Erythroblast (primary cell): ENCODE results near the gene TIMM8B.
"Not testable (repeated sequence)": the region's sequence is repeated elsewhere in the genome, so short reads cannot be mapped to it uniquely, and the experiment has no call there.

Source experiments
- DNase-seq, 2 experiments: peaks; one replicate each; lab custom pipeline; 2025; lab: John Stamatoyannopoulos, UW
- GATA1 ChIP-seq: IDR thresholded peaks from 2 replicates; pipeline ENCODE4 v1.6.1; 2011; ENCODE audit warnings: low read depth, mild to moderate bottlenecking, control low read depth, low read length, moderate library complexity
- POLR2A ChIP-seq: IDR thresholded peaks from 2 replicates; pipeline ENCODE4 v1.6.1; 2011; ENCODE audit warnings: mild to moderate bottlenecking, low read length

The TIMM8B gene

DNA sequence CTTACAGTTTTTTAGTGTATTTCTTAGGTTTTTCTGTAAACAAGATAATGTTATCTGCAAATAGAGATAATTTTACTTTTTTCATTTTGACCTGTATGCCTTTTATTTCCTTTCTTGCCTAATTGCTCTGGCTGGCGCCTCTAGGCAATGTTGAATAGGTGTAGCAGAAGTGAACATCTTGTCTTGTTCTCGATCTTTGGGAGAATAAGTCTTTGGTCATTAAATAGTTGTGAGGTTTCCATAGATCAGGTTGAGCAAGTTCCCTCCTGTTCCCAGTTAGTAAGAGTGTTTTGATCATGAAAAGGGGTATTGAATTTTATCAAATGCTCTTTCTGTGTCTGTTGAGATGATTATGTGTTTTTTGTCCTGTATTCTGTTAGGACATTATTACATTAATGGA lies 36.8 kb downstream of the TIMM8B start:
- no peak for TF ChIP-seq POLR2A
- no peak for TF ChIP-seq GATA1
- no peak for DNase-seq

DNA sequence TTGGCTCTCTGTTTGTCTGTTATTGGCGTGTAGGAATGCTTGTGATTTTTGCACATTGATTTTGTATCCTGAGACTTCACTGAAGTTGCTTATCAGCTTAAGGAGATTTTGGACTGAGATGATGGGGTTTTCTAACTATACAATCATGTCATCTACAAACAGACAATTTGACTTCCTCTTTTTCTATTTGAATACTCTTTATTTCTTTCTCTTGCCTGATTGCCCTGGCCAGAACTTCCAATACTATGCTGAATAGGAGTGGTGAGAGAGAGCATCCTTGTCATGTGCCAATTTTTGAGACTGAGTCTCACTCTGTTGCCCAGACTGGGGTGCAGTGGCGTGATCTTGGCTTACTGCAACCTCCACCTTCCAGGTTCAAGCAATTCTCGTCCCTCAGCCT lies 38.3 kb downstream of the TIMM8B start:
- DNase-seq = not testable (repeated sequence)

DNA sequence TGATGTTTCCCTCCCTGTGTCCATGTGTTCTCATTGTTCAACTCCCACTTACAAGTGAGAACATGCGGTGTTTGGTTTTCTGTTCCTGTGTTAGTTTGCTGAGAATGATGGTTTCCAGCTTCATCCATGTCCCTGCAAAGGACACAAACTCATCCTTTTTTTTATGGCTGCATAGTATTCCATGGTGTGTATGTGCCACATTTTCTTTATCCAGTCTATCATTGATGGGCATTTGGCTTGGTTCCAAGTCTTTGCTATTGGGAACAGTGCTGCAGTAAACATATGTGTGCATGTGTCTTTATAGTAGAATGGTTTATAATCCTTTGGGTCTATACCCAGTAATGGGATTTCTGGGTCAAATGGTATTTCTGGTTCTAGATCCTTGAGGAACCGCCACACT lies 39.9 kb downstream of the TIMM8B start:
- DNase-seq = not testable (repeated sequence)

DNA sequence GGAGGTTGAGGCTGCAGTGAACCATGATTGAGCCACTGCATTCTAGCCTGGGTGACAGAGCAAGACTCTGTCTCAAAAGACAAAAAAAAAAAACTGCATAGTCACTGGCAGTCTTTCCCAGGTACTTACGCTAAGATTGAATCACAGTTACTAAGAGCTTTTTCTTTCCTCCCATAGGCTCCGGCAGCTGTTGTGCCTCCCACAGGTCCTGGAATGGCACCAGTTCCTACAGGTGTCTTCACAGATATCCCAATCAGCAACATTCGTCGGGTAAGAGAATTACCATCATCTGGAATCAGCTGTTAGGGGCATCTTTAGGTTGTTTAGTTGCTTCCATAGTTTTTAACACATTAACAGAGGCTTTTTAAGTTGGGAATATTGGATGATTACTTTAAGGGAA lies 41.6 kb downstream of the TIMM8B start:
- TF ChIP-seq GATA1 (no peak), POLR2A (no peak)
- DNase-seq = no peak

DNA sequence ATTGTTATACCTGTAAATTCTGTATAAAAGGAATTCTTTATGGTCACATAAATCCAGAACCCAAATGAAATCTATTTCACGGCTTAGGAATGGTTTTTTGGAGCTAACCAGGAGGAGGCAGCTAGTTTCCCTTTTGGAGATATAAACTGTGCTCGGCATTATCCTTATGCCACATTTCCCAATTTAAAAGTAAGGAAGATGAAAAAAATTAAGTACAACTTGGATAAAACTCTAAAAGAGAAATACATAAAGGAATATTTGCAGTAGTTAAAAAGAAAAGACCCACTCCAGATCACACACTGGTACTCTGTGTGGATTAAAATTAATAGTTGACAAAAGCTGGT lies 43.6 kb downstream of the TIMM8B start:
- DNase-seq = no peak
- TF ChIP-seq GATA1 = no peak

DNA sequence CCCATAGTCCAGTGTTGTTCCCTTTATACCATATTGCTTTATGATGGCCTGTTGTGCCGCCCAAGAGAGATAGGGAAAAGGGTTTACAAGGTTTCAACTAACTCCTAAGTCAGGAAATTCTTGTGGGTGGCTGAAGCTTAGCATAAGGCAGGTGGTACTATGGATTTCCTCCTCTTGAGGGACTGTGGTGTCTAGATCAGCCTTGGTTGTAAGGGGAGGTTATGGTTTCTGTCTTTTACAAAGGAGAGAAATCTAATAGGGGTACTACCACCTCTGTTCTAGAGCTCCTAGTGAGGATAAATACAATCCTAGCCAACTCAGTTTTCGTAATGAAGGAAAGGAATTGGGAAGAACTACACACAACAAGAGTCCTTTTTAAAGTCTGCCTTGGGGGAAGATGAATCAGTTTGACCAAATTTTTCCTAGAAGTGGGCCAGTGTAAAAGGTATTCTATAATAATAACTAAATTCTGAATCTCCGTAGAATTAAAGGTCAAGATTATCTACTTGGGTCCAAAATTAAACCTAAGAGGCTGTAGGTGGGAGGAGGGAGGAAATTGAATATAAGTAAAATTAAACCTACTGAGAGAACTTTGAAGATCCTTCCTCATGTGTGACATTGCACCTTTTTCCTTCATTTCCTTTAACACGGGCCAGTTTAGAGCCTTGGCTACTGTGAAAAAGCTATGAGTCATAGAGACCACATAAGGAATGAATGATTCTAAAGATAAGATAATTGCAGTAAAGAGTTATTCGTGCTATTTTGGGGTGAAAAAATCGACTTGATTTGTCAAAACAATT lies 44.2 kb downstream of the TIMM8B start:
- no peak for TF ChIP-seq POLR2A
- no peak for TF ChIP-seq GATA1
- DNase-seq = peak; percentile 44 to 56

DNA sequence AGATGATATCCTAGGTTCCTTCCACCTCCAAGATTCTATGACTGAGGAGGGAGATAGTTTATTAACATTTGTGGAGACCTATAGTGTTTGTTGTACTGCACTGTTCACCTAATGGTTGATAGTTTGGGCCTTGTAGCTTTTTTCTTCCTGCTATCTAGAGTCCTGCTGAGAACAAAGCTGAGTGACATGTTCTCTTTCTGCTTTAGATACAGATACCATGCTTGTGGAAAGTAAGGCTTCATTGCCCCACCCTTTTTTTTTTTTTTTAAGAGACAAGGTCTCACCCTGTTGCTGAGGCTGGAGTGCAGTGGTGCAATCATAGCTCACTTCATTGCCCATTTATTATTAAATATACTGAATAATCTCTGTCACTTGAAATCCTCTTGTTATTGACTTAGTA lies 49.0 kb downstream of the TIMM8B start:
- no peak for DNase-seq
- TF ChIP-seq GATA1 = no peak
- no peak for TF ChIP-seq POLR2A
